ENCODE data around the gene PRPH2.
"Not testable (repeated sequence)": the region's sequence is repeated elsewhere in the genome, so short reads cannot be mapped to it uniquely, and the experiment has no call there.

The PRPH2 gene

GRCh38 chr6:42697268-42697655 is 25.1 kb downstream of the PRPH2 start:
- DNase-seq: no peak

GRCh38 chr6:42696526-42697267 is 25.7 kb downstream of the PRPH2 start:
- peak; percentile 67 for DNase-seq

GRCh38 chr6:42694586-42694985 is 27.8 kb downstream of the PRPH2 start:
- peak; percentile 77 for DNase-seq

DNA sequence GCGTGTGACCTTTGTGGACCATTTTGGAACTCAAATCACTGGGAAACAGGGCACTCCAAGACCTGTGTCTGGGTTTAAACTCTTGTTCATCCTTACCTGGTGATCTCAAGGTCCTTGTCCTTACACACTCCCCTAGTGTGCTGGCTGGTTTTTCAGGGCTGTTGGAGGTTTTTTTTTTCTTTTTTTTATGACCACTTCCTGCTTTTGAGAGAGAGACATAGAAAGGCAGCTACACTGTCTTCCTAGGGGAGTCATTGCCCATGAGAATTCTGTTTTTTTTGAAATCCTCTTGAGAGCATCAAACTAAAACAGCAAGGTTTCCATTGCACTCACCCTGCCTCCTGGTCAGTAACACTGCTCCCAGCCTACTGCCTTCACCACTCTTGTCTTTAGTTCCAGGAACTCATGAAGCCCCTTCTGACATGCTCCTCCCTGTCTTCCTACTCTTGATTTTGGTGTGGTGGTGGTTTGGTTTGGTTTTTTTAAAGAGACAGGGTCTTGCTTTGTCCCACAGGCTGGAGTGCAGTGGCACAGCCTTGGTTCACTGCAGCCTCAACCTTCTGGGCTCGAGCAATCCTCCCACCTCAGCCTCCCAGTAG is 28.6 kb downstream of the PRPH2 start:
- DNase-seq: no peak

DNA sequence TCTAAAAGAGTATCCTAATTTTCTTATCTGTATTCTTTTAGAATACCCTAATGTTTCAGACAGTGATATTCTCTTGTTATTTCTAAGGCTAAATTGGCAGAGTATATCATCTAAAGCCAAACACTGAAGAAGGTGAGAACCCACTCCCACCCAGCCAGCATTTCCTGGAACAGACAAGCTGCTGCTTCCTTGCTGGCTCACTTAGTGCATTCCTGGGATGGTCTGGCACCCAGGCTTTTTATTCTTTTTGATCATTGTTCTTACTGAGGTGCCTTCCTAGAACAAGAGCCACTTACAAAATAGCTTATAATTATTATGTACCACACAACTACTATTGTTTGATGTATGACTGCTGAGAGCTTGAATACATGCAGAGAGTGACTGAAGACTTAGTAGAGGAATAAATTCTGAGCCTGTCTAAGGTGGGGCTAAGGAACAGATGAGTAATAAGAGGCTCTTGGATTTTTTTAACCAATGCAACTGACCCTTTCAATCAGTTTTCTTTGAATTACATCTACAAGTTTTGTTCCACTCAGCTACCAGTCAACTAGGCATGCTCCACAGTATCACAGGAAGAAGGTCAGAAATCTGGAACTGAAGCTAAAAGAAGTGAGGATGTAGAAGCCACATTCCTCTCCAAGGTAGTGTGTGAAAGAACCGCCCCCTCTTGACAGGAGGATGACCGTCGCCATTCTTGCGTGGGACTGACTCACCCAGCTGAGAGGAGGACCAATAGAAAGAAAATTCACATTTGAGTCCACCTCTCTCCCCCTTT is 30.1 kb downstream of the PRPH2 start:
- peak; percentile 48 for DNase-seq

DNA sequence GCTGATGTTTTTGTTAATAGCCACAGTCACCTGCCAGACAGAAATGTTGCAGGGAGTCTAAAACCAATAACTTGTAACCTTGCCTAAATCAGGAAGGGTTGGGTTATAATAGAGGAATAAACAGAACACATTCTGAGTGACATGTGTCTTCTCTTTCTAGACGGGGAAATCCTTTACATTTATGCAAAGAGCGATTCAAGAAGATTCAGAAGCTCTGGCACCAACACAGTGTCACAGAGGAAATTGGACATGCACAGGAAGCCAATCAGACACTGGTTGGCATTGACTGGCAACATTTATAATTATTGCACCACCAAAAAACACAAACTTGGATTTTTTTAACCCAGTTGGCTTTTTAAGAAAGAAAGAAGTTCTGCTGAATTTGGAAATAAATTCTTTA is 31.5 kb downstream of the PRPH2 start:
- no peak for DNase-seq

- no peak for DNase-seq
These were observed 32.2 kb downstream of the PRPH2 start for GRCh38 chr6:42690151-42690702.

DNA sequence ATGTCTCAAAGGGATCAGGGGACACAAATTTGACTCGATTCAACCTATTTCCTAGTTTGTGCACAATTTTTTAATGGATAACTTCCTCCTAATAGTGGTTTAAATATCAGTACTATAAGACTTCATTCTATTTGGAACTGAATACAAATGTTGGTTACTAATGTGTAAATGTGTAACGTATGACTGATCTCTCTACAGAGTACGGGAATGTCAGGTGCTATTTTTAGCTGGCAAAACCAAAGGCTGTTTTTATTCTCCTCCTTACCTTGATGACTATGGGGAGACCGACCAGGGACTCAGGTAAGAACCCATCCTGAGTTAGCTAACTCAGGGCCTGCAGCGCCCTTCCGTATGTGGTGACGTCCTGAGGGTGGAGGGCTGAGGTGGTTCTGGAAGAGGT is 33.0 kb downstream of the PRPH2 start:
- no peak for DNase-seq

DNA sequence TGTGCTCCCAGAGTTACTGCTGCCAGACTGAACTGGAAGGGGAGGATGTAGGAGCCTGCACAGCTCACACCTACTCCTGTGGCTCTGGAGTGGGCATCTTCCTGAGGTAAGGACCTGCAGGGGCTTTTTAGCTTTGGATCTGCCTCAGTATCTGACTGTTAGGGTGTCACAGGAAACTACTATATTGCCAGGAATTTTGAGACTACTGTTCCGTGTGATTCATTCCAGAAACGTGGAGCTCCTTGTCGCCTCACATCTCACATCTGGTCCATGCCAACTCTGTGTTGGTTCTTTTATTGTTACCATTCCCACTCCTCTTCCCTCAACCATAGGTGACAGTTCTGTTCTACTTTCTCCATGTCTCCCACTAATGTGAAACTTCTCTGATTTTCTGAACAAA is 34.1 kb downstream of the PRPH2 start:
- no peak for DNase-seq

DNA sequence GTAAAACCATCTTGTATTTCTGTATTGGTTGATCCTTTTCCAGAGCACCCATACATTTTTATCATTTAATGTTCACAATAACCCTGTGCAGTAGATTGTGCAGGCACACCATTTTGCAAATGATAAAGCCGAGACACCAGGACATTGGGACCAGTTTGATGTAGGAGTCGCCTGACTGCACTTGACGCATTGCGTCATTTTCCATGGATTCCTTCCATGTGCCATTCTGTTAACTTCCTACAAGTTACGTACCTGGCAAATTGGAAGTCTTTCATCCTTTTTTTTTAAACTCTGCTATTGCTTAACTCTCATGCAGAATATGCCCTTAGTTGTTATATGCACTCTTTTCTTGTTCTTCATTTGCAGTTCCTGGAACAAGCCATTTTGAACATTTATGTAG is 43.0 kb downstream of the PRPH2 start:
- DNase-seq: no peak

GRCh38 chr6:42674780-42675179 is 47.6 kb downstream of the PRPH2 start:
- DNase-seq: no peak

- not testable (repeated sequence) for DNase-seq
These were observed 48.0 kb downstream of the PRPH2 start for GRCh38 chr6:42674368-42674767.

- no peak for DNase-seq
These were observed 57.7 kb downstream of the PRPH2 start for GRCh38 chr6:42664718-42665117.

GRCh38 chr6:42661540-42662153 is 60.8 kb downstream of the PRPH2 start:
- DNase-seq: peak; percentile 69

DNA sequence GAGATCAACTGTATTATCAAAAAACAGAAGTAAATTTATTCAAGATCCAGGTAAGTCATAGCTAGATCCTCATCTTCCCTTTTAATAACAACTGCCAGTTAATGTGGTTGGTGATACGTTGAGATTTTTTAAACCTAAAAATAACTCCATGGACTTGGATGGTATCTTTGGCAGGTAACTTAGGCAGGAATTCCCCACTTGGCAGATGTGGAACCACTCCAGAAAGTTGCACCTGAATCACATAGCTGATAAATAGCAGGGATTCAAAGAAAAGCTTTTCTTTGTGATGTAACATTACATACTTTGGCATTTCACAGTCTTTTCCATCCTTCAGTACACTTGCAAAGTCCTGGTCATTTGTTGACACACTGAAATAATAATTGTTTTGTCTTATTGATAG is 62.6 kb downstream of the PRPH2 start:
- DNase-seq: no peak

GRCh38 chr6:42653851-42654250 is 68.5 kb downstream of the PRPH2 start:
- no peak for DNase-seq

DNA sequence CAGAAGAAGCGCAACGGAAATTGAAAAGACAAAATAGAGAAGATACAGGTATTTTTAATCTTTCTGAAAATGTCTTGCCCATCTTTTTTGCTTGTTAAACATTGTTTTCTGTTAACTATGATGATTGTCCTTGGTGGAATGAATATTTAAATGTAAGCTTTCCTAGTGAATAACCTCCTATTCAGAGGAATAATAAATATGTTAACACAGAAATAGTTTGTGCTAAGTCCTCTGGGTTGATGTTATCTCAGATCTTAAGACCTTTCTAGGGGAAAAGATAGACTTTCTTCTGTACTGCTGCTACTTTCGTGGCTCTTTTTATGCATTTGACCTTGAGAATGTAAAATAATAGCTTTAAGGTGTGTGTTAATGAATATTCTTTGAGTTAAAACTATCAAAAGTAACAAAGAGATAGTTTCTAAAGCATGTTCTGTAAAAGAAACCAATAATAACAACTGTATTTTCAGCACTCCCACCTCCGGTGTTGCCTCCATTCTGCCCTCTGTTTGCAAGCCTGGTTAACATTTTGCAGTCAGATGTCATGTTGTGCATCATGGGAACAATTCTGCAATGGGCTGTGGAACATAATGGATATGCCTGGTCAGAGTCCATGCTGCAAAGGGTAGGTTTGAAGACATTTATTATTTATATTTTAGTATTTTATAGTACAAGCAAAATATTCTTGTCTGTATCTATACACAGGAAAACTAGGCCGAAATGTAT is 70.2 kb downstream of the PRPH2 start:
- DNase-seq: no peak

All from fibroblast of skin of right quadriceps (primary cell).